ENCODE data around the gene RAPGEF4.

DNA sequence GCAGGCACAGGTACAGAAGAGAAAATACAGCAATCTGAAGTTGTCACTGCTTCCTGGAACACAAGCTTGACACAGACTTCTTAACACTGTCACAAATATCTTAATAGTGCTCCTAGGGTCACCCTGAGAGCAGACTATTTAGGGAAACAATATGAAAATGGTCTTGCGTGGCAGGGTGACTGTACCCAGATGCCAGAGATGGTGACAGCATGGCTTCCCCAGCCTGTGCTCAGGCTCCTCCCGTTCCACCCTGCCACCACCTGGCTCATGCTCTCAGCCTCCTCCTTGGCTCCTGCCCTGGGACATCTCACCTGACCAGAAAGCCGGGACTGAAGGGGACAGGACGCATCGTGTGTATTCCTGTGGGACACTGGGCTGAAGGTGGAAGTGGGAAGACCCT, 111.5 kb downstream of the RAPGEF4 start:
- TF ChIP-seq MAZ (IDR thresholded peaks at IDR 0.05; ENCODE audit: borderline replicate concordance, low read depth, low read length): no peak
- TF ChIP-seq, protein P1, sequence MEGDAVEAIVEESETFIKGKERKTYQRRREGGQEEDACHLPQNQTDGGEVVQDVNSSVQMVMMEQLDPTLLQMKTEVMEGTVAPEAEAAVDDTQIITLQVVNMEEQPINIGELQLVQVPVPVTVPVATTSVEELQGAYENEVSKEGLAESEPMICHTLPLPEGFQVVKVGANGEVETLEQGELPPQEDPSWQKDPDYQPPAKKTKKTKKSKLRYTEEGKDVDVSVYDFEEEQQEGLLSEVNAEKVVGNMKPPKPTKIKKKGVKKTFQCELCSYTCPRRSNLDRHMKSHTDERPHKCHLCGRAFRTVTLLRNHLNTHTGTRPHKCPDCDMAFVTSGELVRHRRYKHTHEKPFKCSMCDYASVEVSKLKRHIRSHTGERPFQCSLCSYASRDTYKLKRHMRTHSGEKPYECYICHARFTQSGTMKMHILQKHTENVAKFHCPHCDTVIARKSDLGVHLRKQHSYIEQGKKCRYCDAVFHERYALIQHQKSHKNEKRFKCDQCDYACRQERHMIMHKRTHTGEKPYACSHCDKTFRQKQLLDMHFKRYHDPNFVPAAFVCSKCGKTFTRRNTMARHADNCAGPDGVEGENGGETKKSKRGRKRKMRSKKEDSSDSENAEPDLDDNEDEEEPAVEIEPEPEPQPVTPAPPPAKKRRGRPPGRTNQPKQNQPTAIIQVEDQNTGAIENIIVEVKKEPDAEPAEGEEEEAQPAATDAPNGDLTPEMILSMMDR (conservative IDR thresholded peaks at IDR 0.05; ENCODE audit: low read depth, low read length): no peak
- TF ChIP-seq POLR2A (IDR thresholded peaks at IDR 0.05; ENCODE audit: low read depth, low read length): no peak
- TF ChIP-seq SMC3 (IDR thresholded peaks at IDR 0.05; ENCODE audit: low read depth, low read length): no peak

All from IMR-90 (cell line).